SK-N-SH (cell line): ENCODE measurements around the gene SEZ6L. TPM values are rescaled to one million over a fixed set of nuclear protein-coding genes. Genes with fewer than 3 reads are reported as not detected.

Source experiments
- CTCF ChIA-PET: fragments of 300-600, 350-600 bp; formaldehyde crosslinking; extraction: SDS; loops from one replicate; lab custom pipeline; 2021; lab: Yijun Ruan, JAX
- POLR2A ChIA-PET: fragments of 350-600 bp; sonication (Branson Sonifier 250); formaldehyde crosslinking; extraction: SDS; loops from one replicate; lab custom pipeline; 2020; ENCODE audit warnings: antibody characterized with exemption, inconsistent platforms; lab: Yijun Ruan, JAX
- DNase-seq: peaks from one replicate; pipeline ENCODE4 v3.0.0; 2012
- H2AFZ ChIP-seq: fragments of 200-600 bp; sonication (generic); 2 replicates; pipeline ENCODE4 v1.8.1; 2016; ENCODE audit warnings: antibody characterized with exemption, mild to moderate bottlenecking, low read depth
- H3F3A ChIP-seq: fragments of 200-600 bp; sonication (generic); replicated peaks from 2 replicates; pipeline ENCODE3; 2016; ENCODE audit warnings: antibody characterized with exemption, mild to moderate bottlenecking; ENCODE audit not compliant: insufficient read depth
- H3K27ac ChIP-seq, 2 experiments: fragments of 200-500 bp in 1 of 2; fragments of 200-600 bp in 1 of 2; sonication (Bioruptor generic) in 1 of 2; sonication (generic), shearing (Covaris generic) in 1 of 2; 2 replicates each; pipeline versions ENCODE4 v1.5.1 to v1.6.1; 2014 to 2016; ENCODE audit warnings: low read depth in 2 of 2, inconsistent platforms in 1 of 2, low read length in 1 of 2, mild to moderate bottlenecking in 1 of 2, mixed read lengths in 1 of 2
- H3K27me3 ChIP-seq: fragments of 200-600 bp; sonication (generic), shearing (Covaris generic); 2 replicates; pipeline ENCODE4 v1.6.1; 2016; ENCODE audit warnings: mixed run types; ENCODE audit not compliant: insufficient read depth
- H3K36me3 ChIP-seq, 2 experiments: fragments of 200-500 bp in 1 of 2; fragments of 200-600 bp in 1 of 2; sonication (Bioruptor generic) in 1 of 2; sonication (generic) in 1 of 2; replicated peaks in 1 of 2; 2 replicates each; pipeline versions ENCODE3 to v1.5.1; 2014 to 2016; ENCODE audit warnings: low read length in 1 of 2, mild to moderate bottlenecking in 1 of 2; ENCODE audit not compliant: insufficient read depth in 2 of 2, control insufficient read depth in 1 of 2
- H3K4me1 ChIP-seq, 2 experiments: fragments of 200-500 bp in 1 of 2; fragments of 200-600 bp in 1 of 2; sonication (Bioruptor generic) in 1 of 2; sonication (generic), shearing (Covaris generic) in 1 of 2; 2 replicates each; pipeline versions ENCODE4 v1.5.1 to v1.6.1; 2014 to 2016; ENCODE audit warnings: low read depth in 1 of 2, low read length in 1 of 2, mixed run types in 1 of 2; ENCODE audit not compliant: insufficient read depth in 2 of 2, control insufficient read depth in 1 of 2
- H3K4me2 ChIP-seq: fragments of 200-600 bp; sonication (generic), shearing (Covaris generic); 2 replicates; pipeline ENCODE4 v1.6.1; 2017; ENCODE audit warnings: mixed run types
- H3K4me3 ChIP-seq, 2 experiments: fragments of 200-500 bp in 1 of 2; fragments of 200-600 bp in 1 of 2; sonication (Bioruptor generic) in 1 of 2; sonication (generic), shearing (Covaris generic) in 1 of 2; 2 replicates each; pipeline versions ENCODE4 v1.5.1 to v1.8.1; 2014 to 2016; ENCODE audit warnings: low read depth in 2 of 2, inconsistent platforms in 1 of 2, low read length in 1 of 2, mild to moderate bottlenecking in 1 of 2, mixed read lengths in 1 of 2, moderate library complexity in 1 of 2
- H3K79me2 ChIP-seq: fragments of 200-600 bp; sonication (generic); 2 replicates; pipeline ENCODE4 v1.8.1; 2017; ENCODE audit warnings: mild to moderate bottlenecking; ENCODE audit not compliant: insufficient read depth
- H3K9ac ChIP-seq: fragments of 200-600 bp; sonication (generic); 2 replicates; pipeline ENCODE4 v1.6.1; 2017; ENCODE audit warnings: mixed run types
- H3K9me2 ChIP-seq: fragments of 200-600 bp; sonication (generic); 2 replicates; pipeline ENCODE4 v1.6.1; 2017; ENCODE audit warnings: mixed run types
- H3K9me3 ChIP-seq: fragments of 200-600 bp; sonication (generic); 2 replicates; pipeline ENCODE4 v1.6.1; 2017; ENCODE audit warnings: mixed run types, mild to moderate bottlenecking, moderate library complexity
- H4K20me1 ChIP-seq: fragments of 200-600 bp; sonication (generic); 2 replicates; pipeline ENCODE4 v1.6.1; 2017; ENCODE audit warnings: mild to moderate bottlenecking, mixed run types; ENCODE audit not compliant: insufficient read depth
- CHD2 ChIP-seq: fragments of 150-350 bp; IDR thresholded peaks from 2 replicates; pipeline ENCODE4 v1.6.1; 2018; ENCODE audit warnings: low read length; ENCODE audit not compliant: partially characterized antibody
- CTCF ChIP-seq: fragments of 200-600 bp; sonication (generic); IDR thresholded peaks from 2 replicates; pipeline ENCODE4 v1.6.1; 2017; ENCODE audit warnings: antibody characterized with exemption, mild to moderate bottlenecking, moderate library complexity
- FOSL2 ChIP-seq: IDR thresholded peaks from 2 replicates; pipeline ENCODE4 v1.4.0; 2012; ENCODE audit warnings: low read depth, mild to moderate bottlenecking, moderate library complexity, borderline replicate concordance
- FOXJ3 ChIP-seq: sonication (generic); formaldehyde crosslinking; IDR thresholded peaks from 2 replicates; pipeline ENCODE4 v1.5.1; 2020; ENCODE audit warnings: mild to moderate bottlenecking, missing genetic modification reagents
- GABPA ChIP-seq: IDR thresholded peaks from 2 replicates; pipeline ENCODE4 v1.4.0; 2012; ENCODE audit warnings: low read depth, mild to moderate bottlenecking
- MEF2A ChIP-seq: IDR thresholded peaks from 2 replicates; pipeline ENCODE4 v1.4.0; 2012; ENCODE audit warnings: low read depth, borderline replicate concordance
- NFIC ChIP-seq: IDR thresholded peaks from 2 replicates; pipeline ENCODE4 v1.4.0; 2012; ENCODE audit warnings: borderline replicate concordance
- RXRA ChIP-seq: IDR thresholded peaks from 2 replicates; pipeline ENCODE4 v1.4.0; 2012; ENCODE audit warnings: low read depth, mild to moderate bottlenecking, borderline replicate concordance
- SIN3A ChIP-seq: IDR thresholded peaks from 2 replicates; pipeline ENCODE4 v1.6.1; 2012; ENCODE audit warnings: low read depth, mild to moderate bottlenecking, low read length, moderate library complexity, borderline replicate concordance
- TCF12 ChIP-seq: IDR thresholded peaks from 2 replicates; pipeline ENCODE4 v1.4.0; 2012
- WGBS: methylation state at CpG from one replicate; pipeline ENCODE4 v1.1.6; 2017; ENCODE audit warnings: low lambda C conversion rate; 5-methylcytosine and 5-hydroxymethylcytosine counted together
- polyA plus RNA-seq, 3 experiments: library from polyadenylated mRNA; depleted of rRNA; stranded (reverse); fragments of >200 nt; gene quantifications; 2 replicates each; pipeline ENCODE4 v1.2.3, GENCODE V29; 2012
- TF ChIP-seq, protein P1 (sequence below): fragments of 150-350 bp; IDR thresholded peaks from 2 replicates; pipeline ENCODE4 v1.6.1; 2016; ENCODE audit warnings: mild to moderate bottlenecking, low read depth, low read length

The SEZ6L gene
- polyA plus RNA-seq, 1 of the 3 experiments (the other 2 are of a cell fraction), result 0.10 TPM

DNA sequence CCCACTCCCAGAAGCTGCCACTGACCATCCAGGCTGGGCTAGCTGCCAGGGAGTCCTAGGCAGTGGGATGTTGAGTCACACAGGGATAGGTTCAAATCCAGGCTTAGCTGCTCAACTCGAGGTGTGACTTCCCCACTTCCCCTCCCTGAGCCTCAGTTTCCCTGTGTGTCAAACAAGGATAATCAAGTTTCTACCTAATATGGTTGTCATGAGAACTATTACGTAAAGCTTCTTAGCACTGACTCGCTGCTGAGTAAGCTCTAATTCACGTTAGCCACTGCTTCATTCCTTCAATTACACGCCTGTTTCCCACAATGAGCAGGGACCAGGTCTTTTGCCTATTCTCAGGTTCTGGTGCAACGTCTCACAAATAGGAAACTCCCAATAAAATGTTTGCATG, 67.7 kb downstream of the SEZ6L start:
- H3K9me2 ChIP-seq, result no peaks in the 10 kb centered on the region
- no peaks in the 10 kb centered on the region for H4K20me1 ChIP-seq
- ChIA-PET CTCF (interaction anchor here (1.0 to 1.3 kb wide), 2 partner anchors 12 to 93 kb away, joined by 3 to 4 read pairs; no protein-coding TSS in a partner anchor), POLR2A (no interaction called here)
- no peaks in the 10 kb centered on the region for H3K9me3 ChIP-seq
- H3K4me2 ChIP-seq, result no peak overlapping the region
- H3K27me3 ChIP-seq, result no peaks in the 10 kb centered on the region
- TF ChIP-seq TCF12 (no peak), GABPA (no peak), CHD2 (no peak)
- no peak overlapping the region for H3K9ac ChIP-seq
- H3K27ac ChIP-seq, result no peak overlapping the region
- H2AFZ ChIP-seq, result no peak overlapping the region
- no peak overlapping the region for H3K4me3 ChIP-seq
- no peaks in the 10 kb centered on the region for H3K4me1 ChIP-seq
- H3K79me2 ChIP-seq, result no peaks in the 10 kb centered on the region
- no peaks in the 10 kb centered on the region for H3F3A ChIP-seq
- 26% methylated on average over 6 of the region's 6 CpGs for WGBS
- no peak for DNase-seq
- H3K36me3 ChIP-seq, result no peaks in the 10 kb centered on the region

GRCh38 chr22:26238596-26238995, 69.3 kb downstream of the SEZ6L start:
- H3K4me3 ChIP-seq, result no peak overlapping the region
- H2AFZ ChIP-seq, result no peak overlapping the region
- H3K9ac ChIP-seq, result no peak overlapping the region
- 40% methylated on average over 3 of the region's 3 CpGs for WGBS
- no peaks in the 10 kb centered on the region for H3F3A ChIP-seq
- no peak for DNase-seq
- H3K9me3 ChIP-seq, result no peaks in the 10 kb centered on the region
- H3K4me2 ChIP-seq, result no peak overlapping the region
- H3K4me1 ChIP-seq, result no peaks in the 10 kb centered on the region
- ChIA-PET CTCF (no interaction called here), POLR2A (no interaction called here)
- no peaks in the 10 kb centered on the region for H3K79me2 ChIP-seq
- no peak for TF ChIP-seq CTCF
- TF ChIP-seq, protein P1, sequence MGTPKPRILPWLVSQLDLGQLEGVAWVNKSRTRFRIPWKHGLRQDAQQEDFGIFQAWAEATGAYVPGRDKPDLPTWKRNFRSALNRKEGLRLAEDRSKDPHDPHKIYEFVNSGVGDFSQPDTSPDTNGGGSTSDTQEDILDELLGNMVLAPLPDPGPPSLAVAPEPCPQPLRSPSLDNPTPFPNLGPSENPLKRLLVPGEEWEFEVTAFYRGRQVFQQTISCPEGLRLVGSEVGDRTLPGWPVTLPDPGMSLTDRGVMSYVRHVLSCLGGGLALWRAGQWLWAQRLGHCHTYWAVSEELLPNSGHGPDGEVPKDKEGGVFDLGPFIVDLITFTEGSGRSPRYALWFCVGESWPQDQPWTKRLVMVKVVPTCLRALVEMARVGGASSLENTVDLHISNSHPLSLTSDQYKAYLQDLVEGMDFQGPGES, result no peak
- TF ChIP-seq MEF2A, result no peak
- no peak for TF ChIP-seq RXRA
- TF ChIP-seq FOXJ3 (CRISPR knock-in tag), result no peak
- TF ChIP-seq NFIC, result no peak
- TF ChIP-seq GABPA, result no peak
- TF ChIP-seq SIN3A, result no peak
- no peak for TF ChIP-seq FOSL2
- TF ChIP-seq, all 33 proteins: peak for 0
- no peaks in the 10 kb centered on the region for H4K20me1 ChIP-seq
- no peaks in the 10 kb centered on the region for H3K9me2 ChIP-seq
- H3K36me3 ChIP-seq, result no peaks in the 10 kb centered on the region
- no peak overlapping the region for H3K27ac ChIP-seq
- H3K27me3 ChIP-seq, result no peaks in the 10 kb centered on the region
